Measurements from ENCODE around the gene GGT5.

The GGT5 gene

DNA sequence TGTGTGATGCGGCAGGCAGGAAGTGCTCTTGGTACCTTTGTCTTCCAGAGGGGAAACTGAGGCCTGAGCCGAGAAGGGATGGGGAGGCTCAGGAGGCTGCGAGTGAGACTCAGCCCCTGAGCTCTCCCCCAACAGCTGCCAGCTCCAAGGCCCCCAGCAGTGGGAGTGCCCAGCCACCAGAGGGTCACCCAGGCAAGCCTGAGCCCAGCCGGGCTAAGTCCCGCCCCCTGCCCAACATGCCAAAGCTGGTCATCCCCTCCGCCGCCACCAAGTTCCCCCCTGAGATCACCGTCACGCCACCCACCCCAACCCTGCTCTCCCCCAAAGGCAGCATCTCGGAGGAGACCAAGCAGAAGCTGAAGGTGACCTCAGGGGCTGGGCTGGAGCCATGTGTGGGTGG lies 67.4 kb downstream of the GGT5 start:
- Histone ChIP-seq H3K27me3 (ENCODE audit: control insufficient read depth in 1 of 2, insufficient read depth in 2 of 2, low read length in 2 of 2) (no peaks in the 10 kb centered on the region), H3K36me3 (ENCODE audit: insufficient read depth, low read length) (peaks cover 30% of the 10 kb centered on the region), H3K9ac (ENCODE audit: low read length) (no peak overlapping the region), H3K9me3 (ENCODE audit: low read length) (no peaks in the 10 kb centered on the region), H3K4me1 (ENCODE audit: insufficient read depth, low read length) (peaks cover 40% of the 10 kb centered on the region), H3K4me3 (ENCODE audit: low read depth in 1 of 2, low read length in 2 of 2) (no peak overlapping the region), H3K27ac (ENCODE audit: low read depth, low read length) (peak overlapping the region; percentile 86)

DNA sequence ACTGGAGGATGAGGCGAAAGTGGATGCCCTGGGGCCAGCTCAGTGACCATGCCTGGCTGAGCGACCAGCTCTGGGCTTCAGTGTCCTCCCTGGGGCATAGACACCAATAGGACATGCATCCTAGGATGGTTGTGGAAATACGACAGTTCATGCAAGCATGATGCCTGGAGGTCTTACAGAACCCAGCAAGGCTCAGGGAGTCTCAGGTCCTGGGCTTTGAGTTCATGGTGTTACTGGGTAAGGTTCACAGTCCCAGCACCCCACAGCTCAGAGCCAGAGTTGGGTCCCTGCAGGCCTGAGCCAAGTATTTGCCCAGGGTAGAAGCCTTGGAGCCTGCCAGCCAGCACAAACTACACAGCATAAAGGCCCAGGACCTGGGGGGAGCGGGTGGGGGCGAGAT lies 67.8 kb downstream of the GGT5 start:
- Histone ChIP-seq H3K9ac (ENCODE audit: low read length) (peak overlapping the region; percentile 9), H3K27ac (ENCODE audit: low read depth, low read length) (peak overlapping the region; percentile 86), H3K9me3 (ENCODE audit: low read length) (no peaks in the 10 kb centered on the region), H3K27me3 (ENCODE audit: control insufficient read depth in 1 of 2, insufficient read depth in 2 of 2, low read length in 2 of 2) (no peaks in the 10 kb centered on the region), H3K36me3 (ENCODE audit: insufficient read depth, low read length) (peaks cover 34% of the 10 kb centered on the region), H3K4me1 (ENCODE audit: insufficient read depth, low read length) (peaks cover 36% of the 10 kb centered on the region), H3K4me3 (ENCODE audit: low read depth in 1 of 2, low read length in 2 of 2) (no peak overlapping the region)

DNA sequence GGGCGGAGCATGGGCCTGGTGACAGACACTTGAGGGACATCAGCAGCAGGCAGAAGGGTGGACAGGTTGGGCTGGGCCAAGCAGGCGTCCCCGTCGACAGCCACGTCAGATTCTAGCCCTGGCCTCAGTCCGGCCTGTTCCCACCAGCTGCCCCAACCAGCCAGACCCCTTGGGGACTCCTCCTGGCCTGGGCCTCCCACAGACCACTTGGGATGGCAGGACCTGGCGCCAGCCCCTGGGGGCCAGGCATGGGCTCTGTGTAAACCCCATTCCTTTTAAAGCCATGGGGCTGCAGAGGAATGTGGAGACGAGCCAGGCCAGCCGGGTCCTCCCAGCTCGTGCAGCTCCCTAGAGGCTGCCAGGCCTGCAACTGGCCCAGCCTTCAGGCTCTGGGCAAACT lies 68.3 kb downstream of the GGT5 start:
- peak overlapping the region; percentile 86 for H3K27ac ChIP-seq (ENCODE audit: low read depth, low read length)
- no peaks in the 10 kb centered on the region for H3K9me3 ChIP-seq (ENCODE audit: low read length)
- peak overlapping the region; percentile 9 for H3K9ac ChIP-seq (ENCODE audit: low read length)
- no peaks in the 10 kb centered on the region for H3K27me3 ChIP-seq (ENCODE audit: control insufficient read depth in 1 of 2, insufficient read depth in 2 of 2, low read length in 2 of 2)
- peaks cover 39% of the 10 kb centered on the region for H3K36me3 ChIP-seq (ENCODE audit: insufficient read depth, low read length)
- no peak overlapping the region for H3K4me3 ChIP-seq (ENCODE audit: low read depth in 1 of 2, low read length in 2 of 2)
- H3K4me1 ChIP-seq (ENCODE audit: insufficient read depth, low read length): peaks cover 34% of the 10 kb centered on the region

DNA sequence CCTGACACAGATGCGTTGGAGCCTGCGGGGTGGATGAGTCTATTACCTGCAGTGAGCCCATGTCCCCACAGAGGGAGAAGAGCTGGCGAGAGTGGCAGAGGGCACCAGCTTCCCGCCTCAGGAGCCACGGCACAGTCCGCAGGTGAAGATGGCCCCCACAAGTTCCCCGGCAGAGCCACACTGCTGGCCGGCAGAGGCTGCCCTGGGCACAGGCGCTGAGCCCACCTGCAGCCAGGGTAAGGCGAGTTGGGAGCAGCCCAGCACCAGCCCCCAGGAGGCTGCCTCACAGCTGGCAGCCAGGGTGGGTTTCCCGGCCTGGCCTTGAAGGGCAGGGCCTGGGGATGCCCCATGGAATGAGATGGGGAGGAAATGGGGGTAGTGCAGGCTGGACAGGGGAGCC lies 68.8 kb downstream of the GGT5 start:
- Histone ChIP-seq H3K27me3 (ENCODE audit: control insufficient read depth in 1 of 2, insufficient read depth in 2 of 2, low read length in 2 of 2) (no peaks in the 10 kb centered on the region), H3K9ac (ENCODE audit: low read length) (no peak overlapping the region), H3K27ac (ENCODE audit: low read depth, low read length) (peak overlapping the region; percentile 86), H3K4me3 (ENCODE audit: low read depth in 1 of 2, low read length in 2 of 2) (no peak overlapping the region), H3K36me3 (ENCODE audit: insufficient read depth, low read length) (peaks cover 44% of the 10 kb centered on the region), H3K9me3 (ENCODE audit: low read length) (no peaks in the 10 kb centered on the region), H3K4me1 (ENCODE audit: insufficient read depth, low read length) (peaks cover 34% of the 10 kb centered on the region)

DNA sequence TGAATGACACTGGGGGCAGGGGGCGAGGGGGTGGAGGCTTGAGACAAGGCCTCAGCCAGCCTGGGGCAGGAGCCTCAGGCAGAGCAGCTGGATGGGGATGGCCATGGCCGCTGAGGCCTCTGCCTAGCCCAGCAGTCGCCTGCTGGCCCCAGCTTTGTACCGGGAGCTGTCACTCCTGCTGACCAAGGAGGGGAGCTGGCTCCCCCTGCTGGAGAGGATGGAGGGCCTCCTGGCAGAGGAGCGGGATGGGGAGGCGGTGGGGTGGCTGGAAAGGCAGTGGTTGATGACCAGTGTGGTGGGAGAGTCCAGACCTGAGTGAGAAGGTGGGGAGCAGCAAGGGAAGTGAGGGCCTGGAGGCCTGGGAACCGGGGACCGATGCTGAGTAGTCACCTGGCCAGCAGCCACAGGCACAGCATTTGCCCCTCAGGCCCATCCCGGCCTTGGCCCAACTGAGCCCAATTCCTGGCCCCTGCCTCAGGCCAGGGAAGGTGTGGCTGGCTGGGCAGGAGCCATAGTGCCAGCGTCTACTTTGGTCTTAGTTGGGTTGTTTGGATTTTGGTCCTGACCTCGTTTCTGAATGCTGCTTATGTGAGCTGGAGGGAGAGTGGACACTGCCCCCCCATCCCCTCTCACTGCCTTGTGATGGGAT lies 69.6 kb downstream of the GGT5 start:
- peak overlapping the region; percentile 86 for H3K27ac ChIP-seq (ENCODE audit: low read depth, low read length)

DNA sequence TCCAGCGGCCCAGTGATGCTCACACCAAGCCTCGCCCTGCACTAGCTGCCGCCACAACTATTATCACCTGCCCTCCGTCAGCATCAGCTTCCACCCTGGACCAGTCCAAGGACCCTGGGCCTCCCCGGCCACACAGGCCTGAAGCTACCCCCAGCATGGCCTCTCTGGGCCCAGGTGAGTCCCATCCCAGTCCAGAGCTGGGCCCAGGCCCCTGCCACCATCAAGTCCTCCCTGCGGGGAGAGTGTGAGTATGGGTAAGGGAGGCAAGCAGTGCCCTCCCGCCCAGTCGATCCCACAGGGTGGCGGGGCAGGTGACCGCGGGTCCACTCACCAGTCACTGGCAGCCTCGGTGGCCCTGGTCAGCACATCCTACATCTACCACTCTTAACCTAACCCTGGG lies 73.1 kb downstream of the GGT5 start:
- Histone ChIP-seq H3K27me3 (ENCODE audit: control insufficient read depth in 1 of 2, insufficient read depth in 2 of 2, low read length in 2 of 2) (no peaks in the 10 kb centered on the region), H3K9ac (ENCODE audit: low read length) (no peak overlapping the region), H3K9me3 (ENCODE audit: low read length) (no peaks in the 10 kb centered on the region), H3K4me3 (ENCODE audit: low read depth in 1 of 2, low read length in 2 of 2) (no peak overlapping the region), H3K36me3 (ENCODE audit: insufficient read depth, low read length) (peaks cover 65% of the 10 kb centered on the region), H3K27ac (ENCODE audit: low read depth, low read length) (no peak overlapping the region), H3K4me1 (ENCODE audit: insufficient read depth, low read length) (peaks cover 27% of the 10 kb centered on the region)

More for the DNA sequence above, 69.6 kb downstream of the GGT5 start:
- peaks cover 34% of the 10 kb centered on the region for H3K4me1 ChIP-seq (ENCODE audit: insufficient read depth, low read length)
- H3K27me3 ChIP-seq (ENCODE audit: control insufficient read depth in 1 of 2, insufficient read depth in 2 of 2, low read length in 2 of 2): no peaks in the 10 kb centered on the region
- H3K9ac ChIP-seq (ENCODE audit: low read length): peak overlapping the region; percentile 36
- no peaks in the 10 kb centered on the region for H3K9me3 ChIP-seq (ENCODE audit: low read length)
- H3K36me3 ChIP-seq (ENCODE audit: insufficient read depth, low read length): peaks cover 49% of the 10 kb centered on the region
- H3K4me3 ChIP-seq (ENCODE audit: low read depth in 1 of 2, low read length in 2 of 2): no peak overlapping the region

DNA sequence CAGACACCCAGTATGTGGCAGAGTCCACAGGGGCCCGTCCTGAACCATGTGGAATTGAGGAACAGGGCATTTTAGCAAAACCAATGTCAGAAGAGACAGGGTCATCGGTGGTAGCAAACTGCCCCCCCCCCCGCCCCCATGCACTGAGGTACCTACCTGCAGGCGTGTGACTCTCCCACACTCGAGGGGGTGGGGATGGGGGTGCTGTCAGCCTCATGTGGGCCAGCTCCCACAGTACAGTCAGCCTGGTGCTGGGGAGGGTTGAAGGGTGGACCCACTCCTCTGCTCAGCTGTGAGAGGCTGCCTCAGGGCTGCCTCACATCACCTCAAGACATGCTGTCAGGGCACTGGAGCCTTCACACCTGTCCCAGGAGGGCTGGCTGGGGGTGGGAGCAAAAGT lies 74.2 kb downstream of the GGT5 start:
- Histone ChIP-seq H3K4me3 (ENCODE audit: low read depth in 1 of 2, low read length in 2 of 2) (no peak overlapping the region), H3K27me3 (ENCODE audit: control insufficient read depth in 1 of 2, insufficient read depth in 2 of 2, low read length in 2 of 2) (no peaks in the 10 kb centered on the region), H3K4me1 (ENCODE audit: insufficient read depth, low read length) (peaks cover 15% of the 10 kb centered on the region), H3K36me3 (ENCODE audit: insufficient read depth, low read length) (peaks cover 69% of the 10 kb centered on the region), H3K27ac (ENCODE audit: low read depth, low read length) (no peak overlapping the region), H3K9ac (ENCODE audit: low read length) (no peak overlapping the region), H3K9me3 (ENCODE audit: low read length) (no peaks in the 10 kb centered on the region)

DNA sequence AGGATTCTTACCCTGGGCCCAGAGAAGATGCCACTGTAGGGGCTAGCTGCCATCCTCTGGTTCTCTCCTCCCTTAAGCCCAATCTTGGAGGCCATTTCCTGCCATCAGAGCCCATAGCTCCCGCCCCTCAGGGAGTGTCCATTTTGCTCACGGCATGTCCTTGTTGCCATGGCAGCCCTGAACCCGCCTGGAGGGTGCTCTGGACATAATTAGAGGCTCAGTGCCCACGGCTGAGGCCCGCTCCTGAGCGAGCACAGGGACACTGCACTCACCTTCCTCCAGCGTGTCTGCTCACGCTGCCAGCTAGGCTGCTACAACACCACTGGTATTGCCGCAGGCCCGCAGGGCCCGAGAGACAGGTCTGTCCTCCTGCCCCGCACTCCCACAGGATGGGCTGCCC lies 74.7 kb downstream of the GGT5 start:
- Histone ChIP-seq H3K36me3 (ENCODE audit: insufficient read depth, low read length) (peaks cover 70% of the 10 kb centered on the region), H3K9me3 (ENCODE audit: low read length) (no peaks in the 10 kb centered on the region), H3K27me3 (ENCODE audit: control insufficient read depth in 1 of 2, insufficient read depth in 2 of 2, low read length in 2 of 2) (no peaks in the 10 kb centered on the region), H3K9ac (ENCODE audit: low read length) (no peak overlapping the region), H3K4me1 (ENCODE audit: insufficient read depth, low read length) (peaks cover 10% of the 10 kb centered on the region), H3K4me3 (ENCODE audit: low read depth in 1 of 2, low read length in 2 of 2) (no peak overlapping the region), H3K27ac (ENCODE audit: low read depth, low read length) (no peak overlapping the region)

Data from muscle layer of colon (tissue), 2 donors.